GM21825 (cell line): ENCODE results near the gene PSEN1.

Source experiments
- ATAC-seq: cut with Tn5 transposase; IDR thresholded peaks from one replicate; pipeline ENCODE4 v1.9.1; 2021; ENCODE audit warnings: mild to moderate bottlenecking, moderate library complexity; ENCODE audit not compliant: unreplicated experiment

The PSEN1 gene

GRCh38 chr14:73136387-73137225 is at the start of gene PSEN1:
Gene PSEN1 (plus strand): TSS chr14:73136507. CDS start chr14:73148020, 11,513 bp downstream.
- peak; percentile 86 for ATAC-seq

- ATAC-seq = no peak
Observed at GRCh38 chr14:73091044-73091443, 45.3 kb upstream of the PSEN1 start.

GRCh38 chr14:73097421-73097820 is 38.9 kb upstream of the PSEN1 start:
- no peak for ATAC-seq

DNA sequence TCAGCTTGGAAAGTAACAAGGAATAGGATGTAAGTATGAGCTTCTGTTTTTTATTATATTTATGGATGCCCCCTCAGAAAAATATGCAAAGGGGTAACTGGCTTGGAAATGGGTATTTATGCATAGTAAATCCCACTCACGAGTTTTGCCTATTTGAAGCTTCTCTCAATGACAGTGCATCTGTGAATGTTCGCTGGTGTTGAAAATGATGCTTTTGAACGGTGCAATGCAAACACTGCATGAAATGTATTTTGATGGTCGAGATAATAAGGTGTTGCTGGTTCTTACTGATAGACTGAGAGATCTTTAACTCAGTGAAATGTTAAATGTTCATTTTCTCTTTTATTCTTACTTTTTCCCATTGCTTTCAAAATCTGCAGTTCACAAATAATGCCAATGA is 36.0 kb upstream of the PSEN1 start:
- ATAC-seq = no peak

GRCh38 chr14:73102806-73103497 is 33.4 kb upstream of the PSEN1 start:
- no peak for ATAC-seq

- ATAC-seq = no peak
Observed at GRCh38 chr14:73105050-73105449, 31.3 kb upstream of the PSEN1 start.

DNA sequence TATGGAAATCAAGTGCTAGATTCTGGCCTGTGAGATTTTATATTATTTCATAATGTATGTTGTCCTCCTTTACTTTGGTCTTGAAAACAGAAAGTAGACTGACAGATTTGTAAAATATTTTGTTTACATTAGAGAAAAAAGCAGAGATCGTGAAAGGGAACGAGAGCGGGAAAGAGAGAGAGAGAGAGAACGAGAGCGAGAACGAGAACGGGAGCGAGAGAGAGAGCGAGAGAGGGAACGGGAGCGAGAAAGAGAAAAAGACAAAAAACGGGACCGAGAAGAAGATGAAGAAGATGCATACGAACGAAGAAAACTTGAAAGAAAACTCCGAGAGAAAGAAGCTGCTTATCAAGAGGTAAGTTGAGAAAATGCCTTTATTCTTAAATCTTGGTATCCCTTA is 30.6 kb upstream of the PSEN1 start:
- ATAC-seq = no peak

- no peak for ATAC-seq
Observed at GRCh38 chr14:73116079-73116665, 20.1 kb upstream of the PSEN1 start.

- ATAC-seq = no peak
Observed at GRCh38 chr14:73124180-73124894, 12.0 kb upstream of the PSEN1 start.

DNA sequence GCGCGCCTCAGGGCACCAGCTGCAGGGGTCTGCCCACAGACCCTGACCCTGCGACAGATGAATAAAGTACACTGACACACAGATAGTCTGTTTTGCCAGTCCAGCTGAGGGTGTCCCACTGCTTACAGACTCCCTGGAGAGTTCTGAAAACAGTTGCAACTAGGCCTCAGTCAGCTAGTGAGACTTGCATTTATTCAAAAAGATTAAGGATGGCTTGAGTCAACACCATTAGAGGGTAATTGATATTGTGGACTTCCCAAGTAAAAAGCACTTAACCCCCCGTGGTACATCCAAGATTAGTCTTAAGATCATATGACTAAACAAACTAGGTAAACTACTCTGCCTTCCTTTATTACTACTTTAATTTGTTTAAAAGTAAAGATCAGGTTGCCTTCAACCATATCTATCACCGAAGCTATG is 11.1 kb upstream of the PSEN1 start:
- ATAC-seq = no peak

GRCh38 chr14:73125746-73126145 is 10.6 kb upstream of the PSEN1 start:
- no peak for ATAC-seq

DNA sequence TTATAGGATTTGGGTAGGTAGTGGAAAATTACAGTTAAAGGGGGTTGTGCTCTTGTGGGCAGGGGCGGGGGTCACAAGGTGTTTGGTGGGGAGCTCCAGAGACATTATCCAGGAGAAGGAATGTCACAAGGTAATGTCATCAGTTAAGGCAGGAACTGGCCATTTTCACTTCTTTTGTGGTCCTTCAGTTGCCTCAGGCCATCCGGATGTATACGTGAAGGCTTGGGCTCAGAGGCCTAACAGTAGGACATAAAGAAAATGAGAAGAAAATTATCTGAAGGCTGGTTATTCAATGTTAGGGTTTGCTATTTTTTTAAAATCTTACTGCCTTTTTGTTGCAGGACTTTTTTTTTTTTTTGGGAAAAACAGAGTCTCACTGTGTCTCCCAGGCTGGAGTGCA is 2.5 kb upstream of the PSEN1 start:
- no peak for ATAC-seq

GRCh38 chr14:73136085-73136386 is 271 bp upstream of the PSEN1 start:
- no peak for ATAC-seq

GRCh38 chr14:73140811-73141323 is 4.6 kb downstream of the PSEN1 start:
- no peak for ATAC-seq

DNA sequence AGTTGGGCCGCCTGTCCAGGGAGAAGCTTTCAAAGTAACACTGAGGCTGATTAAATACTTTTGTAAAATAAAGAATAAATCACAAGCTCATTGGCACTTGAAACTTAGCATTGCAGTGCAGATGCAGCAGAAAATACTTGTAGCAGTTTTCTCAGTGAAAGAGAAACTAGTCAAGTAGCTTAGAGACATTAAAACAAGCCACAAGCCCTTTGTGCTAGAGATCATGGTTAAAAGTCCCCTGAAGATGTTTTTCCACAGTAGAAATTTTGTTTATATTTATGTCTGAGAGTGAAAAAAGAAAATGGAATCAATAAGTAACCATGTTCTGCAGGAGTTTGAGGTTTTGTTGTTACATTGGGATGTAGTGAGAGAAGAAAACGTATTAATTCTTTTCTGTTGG is 5.9 kb downstream of the PSEN1 start:
- ATAC-seq = peak; percentile 62

GRCh38 chr14:73143003-73143402 is 6.7 kb downstream of the PSEN1 start:
- ATAC-seq = no peak

DNA sequence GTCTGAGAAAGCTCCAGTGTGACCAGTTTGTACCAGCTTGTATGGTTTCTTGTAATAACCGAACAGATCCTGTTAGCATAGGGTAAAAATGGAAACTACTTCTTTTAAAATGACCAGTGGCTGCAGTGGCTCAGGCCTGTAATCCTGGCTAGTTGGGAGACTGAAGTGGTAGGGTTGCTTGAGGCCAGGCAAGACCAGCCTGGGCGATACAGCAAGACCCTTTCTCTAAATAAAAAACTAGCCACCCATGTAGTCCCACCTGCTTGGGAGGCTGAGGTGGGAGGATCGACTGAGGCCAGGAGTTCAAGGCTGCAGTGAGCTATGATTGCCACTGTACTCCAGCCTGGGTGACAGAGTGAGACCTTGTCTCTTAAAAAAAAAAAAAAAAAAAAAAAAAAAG is 7.3 kb downstream of the PSEN1 start:
- ATAC-seq = no peak

DNA sequence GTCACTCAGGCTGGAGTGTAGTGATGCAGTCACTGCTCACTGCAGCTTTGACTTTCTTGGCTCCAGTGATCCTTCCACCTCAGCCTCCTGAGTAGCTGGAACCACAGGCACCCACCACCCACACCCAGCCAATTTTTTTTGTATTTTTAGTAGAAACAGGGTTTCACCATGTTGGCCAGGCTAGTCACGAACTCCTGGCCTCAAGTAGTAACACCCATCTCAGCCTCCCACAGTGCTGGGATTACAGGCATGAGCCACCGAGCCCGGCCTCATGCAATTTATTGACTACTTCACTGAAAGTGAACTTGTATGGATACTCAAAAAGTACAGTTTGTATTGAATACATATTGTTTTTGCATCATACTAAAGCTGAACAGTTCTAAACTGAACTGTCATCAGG is 9.1 kb downstream of the PSEN1 start:
- no peak for ATAC-seq

DNA sequence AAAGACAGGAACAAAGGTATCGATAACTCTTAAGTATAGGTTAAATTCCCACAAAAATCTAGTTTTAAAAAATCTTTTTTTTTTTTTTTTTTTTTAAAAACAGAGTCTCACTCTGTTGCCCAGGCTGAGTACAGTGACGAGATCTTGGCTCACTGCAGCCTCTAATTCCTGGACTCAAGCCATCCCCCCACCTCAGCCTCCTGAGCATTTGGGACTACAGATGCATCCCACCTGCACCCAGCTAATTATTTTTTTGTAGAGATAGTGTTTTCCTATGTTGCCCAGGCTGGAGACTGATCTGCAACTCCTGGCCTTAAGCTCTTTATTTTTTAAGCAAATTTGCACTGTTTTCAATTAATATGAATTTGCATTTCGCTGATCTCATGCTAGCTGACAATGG is 9.8 kb downstream of the PSEN1 start:
- ATAC-seq = no peak

GRCh38 chr14:73149753-73150152 is 13.4 kb downstream of the PSEN1 start:
- no peak for ATAC-seq

GRCh38 chr14:73153272-73153671 is 17.0 kb downstream of the PSEN1 start:
- ATAC-seq = no peak
